Esophagus squamous epithelium (tissue), 4 donors: ENCODE data around the gene SARM1.

ENCODE experiments used
- CTCF ChIP-seq, 6 experiments: fragments of 450-650 bp in 4 of 6; fragments of 200-600 bp in 2 of 6; sonication (generic) in 2 of 6; IDR thresholded peaks; one replicate each; pipeline ENCODE4 v1.5.1; 2016 to 2019; ENCODE audit warnings: antibody characterized with exemption in 6 of 6, mild to moderate bottlenecking in 4 of 6, moderate library complexity in 4 of 6
- POLR2A ChIP-seq, 4 donors: fragments of 450-650 bp; IDR thresholded peaks; one replicate each; pipeline ENCODE4 v1.6.1; 2017; ENCODE audit warnings: antibody characterized with exemption in 4 of 4, mild to moderate bottlenecking in 4 of 4, moderate library complexity in 3 of 4

- TF ChIP-seq CTCF (IDR thresholded peaks at IDR 0.05) (no peak), POLR2A (IDR thresholded peaks at IDR 0.05) (no peak)
These were observed 880 bp downstream of the SARM1 start for GRCh38 chr17:28372203-28372944.
